Measurements from ENCODE around the gene CFAP299. TPM values are rescaled to one million over a fixed set of nuclear protein-coding genes. Genes with fewer than 3 reads are reported as not detected.

Gene CFAP299
- total RNA-seq, 2 donors from 2014 or later, result not detected

DNA sequence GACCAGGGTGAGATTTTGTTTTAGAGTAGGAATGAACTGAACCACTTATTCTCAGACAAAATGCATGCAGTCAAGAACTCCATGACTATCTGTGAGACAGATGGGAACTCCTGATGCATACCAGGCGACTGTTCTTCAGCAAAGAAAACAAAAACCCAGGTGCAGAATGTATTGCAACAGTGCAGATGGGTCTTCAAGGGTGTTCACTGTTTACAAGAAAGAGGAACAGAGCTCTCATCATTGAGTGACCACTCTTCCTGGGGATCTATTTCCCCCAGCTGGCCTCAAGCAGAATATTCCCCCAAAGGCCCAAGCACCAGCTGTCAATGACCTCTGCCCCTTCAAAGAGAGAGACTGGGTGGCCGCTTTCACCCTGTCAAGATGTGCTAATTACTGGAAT is 655.3 kb downstream of the CFAP299 start:
- Mint-ChIP-seq H3K27me3 (ENCODE audit: insufficient read depth) (no peaks in the 10 kb centered on the region), H3K9me3 (no peaks in the 10 kb centered on the region), H3K4me1 (no peaks in the 10 kb centered on the region), H3K27ac (no peak overlapping the region), H3K4me3 (no peak overlapping the region), H3K36me3 (ENCODE audit: low read depth) (no peaks in the 10 kb centered on the region)
- Histone ChIP-seq H3K9me3 (ENCODE audit: control insufficient read depth, low read length) (no peaks in the 10 kb centered on the region), H3K36me3 (ENCODE audit: control insufficient read depth, insufficient read depth, low read length) (no peaks in the 10 kb centered on the region), H3K4me3 (ENCODE audit: low read length) (no peak overlapping the region), H3K27me3 (ENCODE audit: control insufficient read depth, insufficient read depth, low read length, poor library complexity, severe bottlenecking) (no peaks in the 10 kb centered on the region), H3K4me1 (ENCODE audit: control insufficient read depth, insufficient read depth, low read length) (no peaks in the 10 kb centered on the region), H3K9ac (ENCODE audit: extremely low read depth, low read length, poor library complexity, severe bottlenecking) (no peak overlapping the region), H3K27ac (ENCODE audit: low read depth, low read length) (no peak overlapping the region)
- peak; percentile 52 for DNase-seq
- no peak for TF ChIP-seq CTCF (conservative IDR thresholded peaks at IDR 0.05)
- 67 to 88% methylated on average over 1 to 2 of the region's 2 CpGs for WGBS, 2 experiments (ENCODE audit: insufficient coverage in 1 of 2, insufficient read length in 1 of 2)

DNA sequence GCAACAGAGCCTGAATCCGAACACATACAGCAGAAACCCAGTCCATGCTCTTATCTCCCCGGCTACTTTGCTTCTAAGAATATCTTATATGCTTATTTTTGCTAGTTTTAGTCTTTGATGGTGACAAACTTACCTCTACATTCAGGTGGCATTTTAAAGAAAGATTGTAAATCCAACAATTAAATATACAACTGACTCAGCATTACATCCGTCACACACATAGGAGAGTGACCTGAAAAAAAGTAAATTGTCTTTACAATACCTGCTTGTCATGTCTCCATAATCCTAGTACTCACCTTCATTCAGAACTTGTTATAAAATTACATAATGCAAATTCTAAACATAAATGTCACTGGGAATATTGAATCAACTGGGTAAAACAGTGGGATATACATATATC is 664.4 kb downstream of the CFAP299 start:
- no peak for TF ChIP-seq CTCF (conservative IDR thresholded peaks at IDR 0.05)
- Mint-ChIP-seq H3K9me3 (no peaks in the 10 kb centered on the region), H3K27ac (no peak overlapping the region), H3K36me3 (ENCODE audit: low read depth) (no peaks in the 10 kb centered on the region), H3K27me3 (ENCODE audit: insufficient read depth) (no peaks in the 10 kb centered on the region), H3K4me3 (no peak overlapping the region), H3K4me1 (peaks cover 14% of the 10 kb centered on the region)
- no peak for DNase-seq
- 91 to 92% methylated on average over 2 to 3 of the region's 3 CpGs for WGBS, 2 experiments (ENCODE audit: insufficient coverage in 1 of 2, insufficient read length in 1 of 2)
- no peaks in the 10 kb centered on the region for H3K9me3 ChIP-seq (ENCODE audit: control insufficient read depth, low read length)
- H3K9ac ChIP-seq (ENCODE audit: extremely low read depth, low read length, poor library complexity, severe bottlenecking), result no peak overlapping the region
- H3K27me3 ChIP-seq (ENCODE audit: control insufficient read depth, insufficient read depth, low read length, poor library complexity, severe bottlenecking), result no peaks in the 10 kb centered on the region
- no peaks in the 10 kb centered on the region for H3K4me1 ChIP-seq (ENCODE audit: control insufficient read depth, insufficient read depth, low read length)
- no peak overlapping the region for H3K27ac ChIP-seq (ENCODE audit: low read depth, low read length)
- H3K4me3 ChIP-seq (ENCODE audit: low read length), result no peak overlapping the region
- no peaks in the 10 kb centered on the region for H3K36me3 ChIP-seq (ENCODE audit: control insufficient read depth, insufficient read depth, low read length)

DNA sequence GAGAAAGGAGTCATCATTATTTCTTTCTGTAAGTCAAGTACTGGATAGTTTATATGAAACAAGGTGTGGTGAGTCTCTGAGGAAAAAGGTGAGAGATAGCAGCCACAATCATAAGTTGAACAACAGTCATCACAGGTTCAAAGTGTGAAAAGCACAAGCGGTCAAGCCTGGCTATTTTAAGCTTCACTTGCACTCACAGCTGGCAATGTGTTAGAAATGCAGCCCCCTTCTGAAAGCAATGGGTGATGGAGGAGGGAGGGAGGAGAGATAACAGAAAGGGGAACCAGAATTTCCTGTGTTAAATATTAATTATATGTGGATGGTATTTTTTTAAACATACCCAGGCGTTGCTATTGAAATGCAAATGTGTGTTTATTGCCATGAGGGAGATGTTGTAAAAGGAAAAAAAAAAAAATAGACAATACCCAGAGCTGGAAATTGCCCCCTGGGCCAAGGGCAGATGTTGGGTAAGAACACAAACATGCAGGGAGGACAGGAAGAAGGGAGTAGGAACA is 668.1 kb downstream of the CFAP299 start:
- TF ChIP-seq CTCF (conservative IDR thresholded peaks at IDR 0.05), result no peak
- H3K36me3 Mint-ChIP-seq (ENCODE audit: low read depth), result no peaks in the 10 kb centered on the region
- H3K4me3 ChIP-seq (ENCODE audit: low read length), result no peak overlapping the region
- H3K9me3 Mint-ChIP-seq, result no peaks in the 10 kb centered on the region
- no peaks in the 10 kb centered on the region for H3K27me3 Mint-ChIP-seq (ENCODE audit: insufficient read depth)
- H3K27ac Mint-ChIP-seq, result no peak overlapping the region
- DNase-seq, result no peak
- no peak overlapping the region for H3K9ac ChIP-seq (ENCODE audit: extremely low read depth, low read length, poor library complexity, severe bottlenecking)
- no peak overlapping the region for H3K27ac ChIP-seq (ENCODE audit: low read depth, low read length)
- no peaks in the 10 kb centered on the region for H3K9me3 ChIP-seq (ENCODE audit: control insufficient read depth, low read length)
- H3K27me3 ChIP-seq (ENCODE audit: control insufficient read depth, insufficient read depth, low read length, poor library complexity, severe bottlenecking), result no peaks in the 10 kb centered on the region
- H3K4me1 ChIP-seq (ENCODE audit: control insufficient read depth, insufficient read depth, low read length), result no peaks in the 10 kb centered on the region
- 72% methylated on average over 1 of the region's 2 CpGs; no CpG with 5 or more reads in 1 of the 2 experiments for WGBS, 2 experiments (ENCODE audit: insufficient coverage in 1 of 2, insufficient read length in 1 of 2)
- no peaks in the 10 kb centered on the region for H3K36me3 ChIP-seq (ENCODE audit: control insufficient read depth, insufficient read depth, low read length)
- no peak overlapping the region for H3K4me3 Mint-ChIP-seq
- peaks cover 14% of the 10 kb centered on the region for H3K4me1 Mint-ChIP-seq

Measured in endodermal cell (in vitro differentiated cells).